Glomerular visceral epithelial cell (primary cell): ENCODE measurements around the gene LRRFIP1.
"Not testable (repeated sequence)": the region's sequence is repeated elsewhere in the genome, so short reads cannot be mapped to it uniquely, and the experiment has no call there.

Source experiments
- DNase-seq: peaks from one replicate; pipeline ENCODE4 v3.0.0-alpha.2; 2016; ENCODE audit errors: extremely low spot score

The LRRFIP1 gene

GRCh38 chr2:237774811-237775553, 147.6 kb downstream of the LRRFIP1 start:
- DNase-seq = peak; percentile 61

DNA sequence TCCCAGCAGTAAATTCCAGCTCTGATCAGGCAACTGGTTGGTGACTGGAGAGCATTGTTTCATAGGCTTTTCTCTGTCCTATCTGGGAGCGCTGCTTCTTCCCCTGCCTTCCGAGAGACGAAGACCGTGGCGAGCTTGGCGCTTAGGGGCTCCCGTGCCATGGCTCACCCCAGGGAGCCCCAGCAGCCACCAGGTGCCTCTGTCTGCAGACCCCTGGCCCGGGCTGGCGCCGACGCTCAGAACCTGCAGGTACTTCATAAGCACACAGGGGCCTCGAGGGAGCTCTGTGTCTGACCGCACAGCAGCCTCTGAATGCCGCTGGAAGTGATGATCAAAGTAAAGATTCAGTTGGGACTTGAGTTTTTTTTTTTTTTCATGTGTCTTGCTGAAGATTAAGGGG, 152.1 kb downstream of the LRRFIP1 start:
- DNase-seq = no peak

GRCh38 chr2:237782181-237782580, 154.8 kb downstream of the LRRFIP1 start:
- no peak for DNase-seq

- not testable (repeated sequence) for DNase-seq
Observed at GRCh38 chr2:237783678-237784077, 156.3 kb downstream of the LRRFIP1 start.

DNA sequence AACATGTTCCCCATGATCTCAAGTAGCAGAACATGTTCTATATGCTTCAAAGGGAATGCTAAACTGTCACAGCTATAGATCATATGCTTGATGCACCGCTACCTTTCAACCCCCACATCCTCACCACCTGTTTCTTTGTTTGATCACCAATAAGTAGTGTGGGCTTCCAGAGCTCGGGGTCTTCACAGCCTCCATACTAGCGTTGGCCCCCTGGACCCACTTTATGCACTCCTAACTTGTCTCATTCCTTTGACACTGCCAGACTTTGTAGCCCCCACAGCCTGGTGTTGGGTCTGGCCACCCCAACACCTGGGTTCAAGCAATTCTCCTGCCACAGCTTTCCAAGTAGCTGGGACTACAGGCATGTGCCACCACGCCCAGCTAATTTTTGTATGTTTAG, 159.5 kb downstream of the LRRFIP1 start:
- no peak for DNase-seq

GRCh38 chr2:237790353-237790752, 163.0 kb downstream of the LRRFIP1 start:
- DNase-seq = peak; percentile 17

- DNase-seq = peak; percentile 19
Observed at GRCh38 chr2:237791977-237792727, 164.8 kb downstream of the LRRFIP1 start.

GRCh38 chr2:237797253-237797652, 169.9 kb downstream of the LRRFIP1 start:
- DNase-seq = no peak

DNA sequence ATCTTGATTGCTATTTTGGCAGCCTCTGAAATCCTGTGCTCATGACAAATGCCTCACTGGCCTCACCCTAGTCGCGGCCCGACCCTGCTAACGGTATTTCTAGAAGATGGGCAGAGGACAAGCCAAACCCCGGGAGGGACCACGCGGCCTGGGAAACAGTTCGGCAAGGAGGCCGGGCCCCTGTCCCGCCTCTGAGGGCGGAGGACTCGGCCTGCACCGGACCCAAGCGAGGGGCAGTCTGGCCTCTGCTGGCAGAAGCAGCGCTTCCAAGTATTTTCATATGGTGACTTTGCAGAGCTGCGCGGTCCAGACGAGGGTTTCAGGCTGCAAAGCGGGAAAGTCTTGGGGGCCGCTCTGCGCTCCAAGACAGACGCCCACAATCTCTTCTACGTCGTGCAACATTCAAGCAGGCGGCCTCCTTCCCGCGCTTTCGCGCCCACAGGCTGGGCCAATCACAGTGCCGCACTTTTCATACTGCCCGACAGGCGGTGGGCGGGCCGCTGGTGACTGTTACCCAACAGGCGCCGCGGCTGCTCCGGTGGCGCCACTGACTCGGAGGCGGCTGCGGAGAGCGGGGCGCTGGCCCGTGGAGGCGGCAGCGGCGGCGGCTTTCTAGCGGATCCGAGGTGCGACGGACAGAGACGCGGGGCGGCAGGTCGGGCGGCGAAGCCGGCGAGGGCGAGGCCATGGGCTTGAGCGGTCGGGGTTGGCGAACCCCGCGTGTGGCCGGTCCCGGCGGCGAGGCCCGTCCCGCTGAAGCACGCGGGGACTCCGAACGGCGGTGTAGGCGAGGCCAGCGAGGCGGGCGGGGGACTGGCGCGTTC, 171.1 kb downstream of the LRRFIP1 start, which contains the start of gene RBM44:
Gene RBM44, plus strand, starts transcription at position 544 of the 824 bp plus-strand sequence. CDS start 14,831 bp downstream, outside the sequence.
- DNase-seq = no peak

DNA sequence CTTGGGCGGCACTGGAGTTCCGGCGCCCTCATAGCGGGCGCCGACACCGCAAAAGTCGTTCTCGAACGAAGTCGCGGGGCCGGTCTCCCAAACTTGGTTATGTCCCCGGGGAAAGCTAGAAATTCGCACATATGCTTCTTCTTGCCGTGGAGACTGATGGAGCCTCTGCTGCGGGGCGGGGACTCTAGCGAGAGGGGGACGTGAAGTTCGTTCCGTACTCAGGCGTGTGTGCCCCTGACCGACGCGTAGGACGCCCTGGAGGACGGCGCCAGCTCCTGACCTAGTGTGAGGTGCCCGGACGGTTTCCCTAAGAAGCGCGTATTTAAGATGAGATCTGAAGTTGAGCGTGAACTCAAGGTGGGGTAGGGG, 171.7 kb downstream of the LRRFIP1 start:
- no peak for DNase-seq

- no peak for DNase-seq
Observed at GRCh38 chr2:237801466-237801865, 174.1 kb downstream of the LRRFIP1 start.

GRCh38 chr2:237806334-237806733, 178.9 kb downstream of the LRRFIP1 start:
- DNase-seq = no peak

GRCh38 chr2:237815637-237816036, 188.2 kb downstream of the LRRFIP1 start:
- no peak for DNase-seq

GRCh38 chr2:237816531-237816930, 189.1 kb downstream of the LRRFIP1 start:
- no peak for DNase-seq

GRCh38 chr2:237818066-237818473, 190.7 kb downstream of the LRRFIP1 start:
- DNase-seq = no peak

- DNase-seq = no peak
Observed at GRCh38 chr2:237819231-237819630, 191.8 kb downstream of the LRRFIP1 start.

- no peak for DNase-seq
Observed at GRCh38 chr2:237820421-237820820, 193.0 kb downstream of the LRRFIP1 start.

DNA sequence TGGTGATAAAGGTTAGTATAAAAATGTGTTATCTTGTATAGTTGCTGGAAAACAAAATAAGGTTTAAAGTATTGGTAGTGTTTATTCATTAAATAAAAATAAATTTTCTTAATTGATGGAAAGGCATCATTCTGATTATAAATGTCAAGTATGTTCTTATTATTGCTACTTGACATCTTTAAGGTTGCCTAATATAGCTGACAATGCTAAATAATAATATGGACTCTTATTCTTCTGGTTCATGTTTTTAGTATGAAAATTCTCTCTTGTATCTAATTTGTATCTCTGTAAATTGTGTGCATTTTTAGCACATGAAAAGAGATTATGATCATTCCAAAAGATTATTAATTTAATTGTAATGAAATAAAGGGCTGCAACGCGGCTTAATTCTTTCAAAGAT, 196.2 kb downstream of the LRRFIP1 start:
- no peak for DNase-seq

DNA sequence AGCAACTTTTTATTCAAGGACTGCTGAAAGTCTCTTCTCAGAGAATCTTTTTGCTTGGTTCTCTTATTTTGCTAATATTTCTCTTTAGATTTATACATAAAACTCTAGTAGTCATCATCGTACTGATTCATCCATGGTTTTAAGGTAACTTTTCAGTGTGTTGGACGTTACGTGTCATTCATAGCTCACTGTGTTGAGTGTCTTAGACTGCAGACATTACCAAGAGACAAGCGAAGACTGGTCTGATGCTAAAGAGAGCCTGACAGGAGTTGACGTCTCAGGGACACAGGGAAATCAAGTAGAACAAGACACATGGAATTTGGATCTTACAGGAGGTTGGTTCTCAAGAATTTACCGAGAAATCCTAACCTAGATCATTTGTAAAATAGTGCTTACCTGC, 196.7 kb downstream of the LRRFIP1 start:
- no peak for DNase-seq

DNA sequence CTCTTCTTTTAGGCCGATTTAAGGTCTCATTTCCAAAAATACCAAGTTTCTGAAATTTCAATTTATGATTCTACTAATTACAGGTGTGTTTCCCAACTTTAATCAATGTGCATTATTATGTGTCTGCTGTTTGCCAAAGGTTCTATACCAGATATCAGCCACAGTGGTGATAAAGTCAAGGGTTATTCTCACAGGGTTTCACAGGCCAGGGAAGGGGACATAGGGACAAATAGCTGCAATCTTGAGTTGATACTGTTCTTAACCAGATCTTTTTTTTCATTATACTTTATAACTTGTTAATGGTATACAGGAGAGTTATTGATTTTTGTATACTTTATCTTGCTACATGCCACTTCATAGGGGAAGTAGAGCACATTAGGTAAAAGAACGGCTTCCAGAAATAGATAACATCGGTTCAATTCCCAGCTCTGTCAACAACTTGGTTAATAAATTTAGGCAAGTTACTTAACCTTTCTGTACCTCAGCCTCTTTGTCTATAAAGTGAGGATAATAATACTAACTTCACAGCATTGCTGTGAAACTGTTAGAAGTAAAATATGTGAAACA, 200.1 kb downstream of the LRRFIP1 start:
- DNase-seq = no peak
